ENCODE results near the gene IVL.

GRCh38 chr1:152901631-152902030, 6.7 kb upstream of the IVL start:
- TF ChIP-seq CTCF (IDR thresholded peaks at IDR 0.05) (no peak), TCF7L2 (IDR thresholded peaks at IDR 0.05; ENCODE audit: low read depth, low read length) (no peak)

Measured in Panc1 (cell line).